ENCODE measurements around the gene FGD4. TPM values are rescaled to one million over a fixed set of nuclear protein-coding genes. Genes with fewer than 3 reads are reported as not detected.

Gene FGD4
- total RNA-seq, 4 donors from 2014 or later = 42.6 to 69.4 (median 47.3) TPM

- no peak overlapping the region for H3K4me3 ChIP-seq
- no peaks in the 10 kb centered on the region for H3K9me3 ChIP-seq
- peaks cover 59% of the 10 kb centered on the region for H3K36me3 ChIP-seq
- DNase-seq (ENCODE audit: low spot score in 2 of 2) = no peak
- no peak overlapping the region for H3K27ac ChIP-seq
- H3K4me1 ChIP-seq = no peaks in the 10 kb centered on the region
- 79% methylated on average over 6 of the region's 6 CpGs for WGBS
- no peak for TF ChIP-seq POLR2A (IDR thresholded peaks at IDR 0.05)
- TF ChIP-seq, protein P1, sequence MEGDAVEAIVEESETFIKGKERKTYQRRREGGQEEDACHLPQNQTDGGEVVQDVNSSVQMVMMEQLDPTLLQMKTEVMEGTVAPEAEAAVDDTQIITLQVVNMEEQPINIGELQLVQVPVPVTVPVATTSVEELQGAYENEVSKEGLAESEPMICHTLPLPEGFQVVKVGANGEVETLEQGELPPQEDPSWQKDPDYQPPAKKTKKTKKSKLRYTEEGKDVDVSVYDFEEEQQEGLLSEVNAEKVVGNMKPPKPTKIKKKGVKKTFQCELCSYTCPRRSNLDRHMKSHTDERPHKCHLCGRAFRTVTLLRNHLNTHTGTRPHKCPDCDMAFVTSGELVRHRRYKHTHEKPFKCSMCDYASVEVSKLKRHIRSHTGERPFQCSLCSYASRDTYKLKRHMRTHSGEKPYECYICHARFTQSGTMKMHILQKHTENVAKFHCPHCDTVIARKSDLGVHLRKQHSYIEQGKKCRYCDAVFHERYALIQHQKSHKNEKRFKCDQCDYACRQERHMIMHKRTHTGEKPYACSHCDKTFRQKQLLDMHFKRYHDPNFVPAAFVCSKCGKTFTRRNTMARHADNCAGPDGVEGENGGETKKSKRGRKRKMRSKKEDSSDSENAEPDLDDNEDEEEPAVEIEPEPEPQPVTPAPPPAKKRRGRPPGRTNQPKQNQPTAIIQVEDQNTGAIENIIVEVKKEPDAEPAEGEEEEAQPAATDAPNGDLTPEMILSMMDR (IDR thresholded peaks at IDR 0.05) = no peak
- TF ChIP-seq POLR2AphosphoS5 (IDR thresholded peaks at IDR 0.05) = no peak
- no peak for TF ChIP-seq EP300 (IDR thresholded peaks at IDR 0.05)
- no peaks in the 10 kb centered on the region for H3K27me3 ChIP-seq
Measured at GRCh38 chr12:32615441-32615840, 216.1 kb downstream of the FGD4 start.

- H3K36me3 ChIP-seq = peaks cover 57% of the 10 kb centered on the region
- 91% methylated on average over 4 of the region's 4 CpGs for WGBS
- H3K27ac ChIP-seq = no peak overlapping the region
- TF ChIP-seq, protein P1 (IDR thresholded peaks at IDR 0.05) = no peak
- TF ChIP-seq POLR2A (IDR thresholded peaks at IDR 0.05) = no peak
- no peak for TF ChIP-seq EP300 (IDR thresholded peaks at IDR 0.05)
- TF ChIP-seq POLR2AphosphoS5 (IDR thresholded peaks at IDR 0.05) = no peak
- H3K4me3 ChIP-seq = no peak overlapping the region
- H3K27me3 ChIP-seq = no peaks in the 10 kb centered on the region
- H3K4me1 ChIP-seq = no peaks in the 10 kb centered on the region
- DNase-seq (ENCODE audit: low spot score in 2 of 2) = no peak
- H3K9me3 ChIP-seq = no peaks in the 10 kb centered on the region
Measured at GRCh38 chr12:32617534-32617933, 218.2 kb downstream of the FGD4 start.

DNA sequence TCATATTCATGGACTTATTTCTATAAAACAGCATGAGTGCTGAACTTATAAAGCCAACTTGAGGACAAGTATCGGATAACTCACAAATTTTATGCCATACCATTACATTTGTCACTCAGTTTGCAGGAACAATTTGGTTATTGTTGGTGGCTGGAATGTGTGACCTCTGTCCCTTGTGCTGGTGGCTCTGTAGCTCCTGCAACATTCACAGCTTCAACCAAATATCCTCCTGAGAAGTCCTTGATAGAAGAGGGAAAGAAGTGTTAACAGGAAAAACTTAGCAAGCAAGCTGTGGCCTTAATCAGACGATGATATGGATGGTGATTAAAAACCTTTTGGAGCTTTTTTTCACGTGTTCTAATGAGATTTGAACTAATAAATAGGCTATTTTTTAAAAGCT lies 218.8 kb downstream of the FGD4 start:
- no peaks in the 10 kb centered on the region for H3K4me1 ChIP-seq
- H3K27ac ChIP-seq = no peak overlapping the region
- no peaks in the 10 kb centered on the region for H3K9me3 ChIP-seq
- no peak for TF ChIP-seq POLR2AphosphoS5 (IDR thresholded peaks at IDR 0.05)
- no peak for TF ChIP-seq EP300 (IDR thresholded peaks at IDR 0.05)
- no peak for TF ChIP-seq POLR2A (IDR thresholded peaks at IDR 0.05)
- TF ChIP-seq, protein P1 (IDR thresholded peaks at IDR 0.05) = no peak
- H3K27me3 ChIP-seq = no peaks in the 10 kb centered on the region
- DNase-seq (ENCODE audit: low spot score in 2 of 2) = no peak
- 92% methylated on average over 3 of the region's 3 CpGs for WGBS
- no peak overlapping the region for H3K4me3 ChIP-seq
- peaks cover 55% of the 10 kb centered on the region for H3K36me3 ChIP-seq

GRCh38 chr12:32627976-32628375 lies 228.6 kb downstream of the FGD4 start:
- H3K27ac ChIP-seq = no peak overlapping the region
- TF ChIP-seq POLR2AphosphoS5 (IDR thresholded peaks at IDR 0.05) = no peak
- no peak for TF ChIP-seq EP300 (IDR thresholded peaks at IDR 0.05)
- no peak for TF ChIP-seq POLR2A (IDR thresholded peaks at IDR 0.05)
- TF ChIP-seq, protein P1 (IDR thresholded peaks at IDR 0.05) = no peak
- H3K4me3 ChIP-seq = no peak overlapping the region
- no peak for DNase-seq (ENCODE audit: low spot score in 2 of 2)
- H3K27me3 ChIP-seq = no peaks in the 10 kb centered on the region
- peaks cover 80% of the 10 kb centered on the region for H3K36me3 ChIP-seq
- H3K9me3 ChIP-seq = no peaks in the 10 kb centered on the region
- no peaks in the 10 kb centered on the region for H3K4me1 ChIP-seq
- 97% methylated on average over 4 of the region's 4 CpGs for WGBS

GRCh38 chr12:32641287-32641901 lies 242.0 kb downstream of the FGD4 start:
- Histone ChIP-seq H3K4me3 (no peak overlapping the region), H3K9me3 (no peaks in the 10 kb centered on the region), H3K4me1 (no peaks in the 10 kb centered on the region), H3K27me3 (no peaks in the 10 kb centered on the region), H3K36me3 (peaks cover 78% of the 10 kb centered on the region), H3K27ac (no peak overlapping the region)
- no peak for DNase-seq (ENCODE audit: low spot score in 2 of 2)
- 94% methylated on average over 6 of the region's 6 CpGs for WGBS
- TF ChIP-seq, protein P1 (IDR thresholded peaks at IDR 0.05) = no peak
- TF ChIP-seq POLR2AphosphoS5 (IDR thresholded peaks at IDR 0.05) (no peak), EP300 (IDR thresholded peaks at IDR 0.05) (no peak), POLR2A (IDR thresholded peaks at IDR 0.05) (no peak)
